ENCODE results near the gene NDUFB6. TPM values are rescaled to one million over a fixed set of nuclear protein-coding genes. Genes with fewer than 3 reads are reported as not detected.

The NDUFB6 gene
- total and polyA plus RNA-seq, 9 of the 15 experiments (the other 6 are each of a cell fraction or from before 2014, with no cell fraction given), result 26.5 to 88.1 (median 64.0) TPM

- TF ChIP-seq HMBOX1 (IDR thresholded peaks at IDR 0.05) (peak; percentile 20; the same call in 1 of the 2 replicates), POLR2AphosphoS5 (IDR thresholded peaks at IDR 0.05; ENCODE audit: control insufficient read depth, insufficient read depth, low read depth, low read length) (peak; percentile 54; the same call in 1 of the 2 replicates), CTBP1 (IDR thresholded peaks at IDR 0.05; ENCODE audit: borderline replicate concordance) (peak; percentile 22; the same call in 1 of the 2 replicates), ZBTB40 (IDR thresholded peaks at IDR 0.05) (peak; percentile 86), ZBTB40 (CRISPR knock-in tag; IDR thresholded peaks at IDR 0.05) (no peak), SIN3A (IDR thresholded peaks at IDR 0.05; ENCODE audit: borderline replicate concordance in 2 of 2, control insufficient read depth in 1 of 2, low read depth in 2 of 2, low read length in 2 of 2) (peak in 1 of 2 experiments; percentile 69; a peak in 1 of 4 replicates), CHD2 (IDR thresholded peaks at IDR 0.05; ENCODE audit: low read depth, low read length) (peak; percentile 83), TBL1XR1 (IDR thresholded peaks at IDR 0.05; ENCODE audit: low read length in 2 of 2) (peak in 1 of 2 experiments; percentile 44; a peak in 1 of 4 replicates), MBD2 (IDR thresholded peaks at IDR 0.05; ENCODE audit: borderline replicate concordance, low read depth) (0 out of 2 replicates have a peak, but pooled peaks have one; percentile 39), RFX7 (CRISPR knock-in tag; IDR thresholded peaks at IDR 0.05) (no peak), ZBTB8A (IDR thresholded peaks at IDR 0.05; ENCODE audit: partially characterized antibody) (no peak), ZNF395 (CRISPR knock-in tag; IDR thresholded peaks at IDR 0.05) (0 out of 2 replicates have a peak, but pooled peaks have one; percentile 22), SUPT5H (IDR thresholded peaks at IDR 0.05) (peak; percentile 76), DPF2 (IDR thresholded peaks at IDR 0.05) (peak; percentile 23; the same call in 1 of the 2 replicates), MLLT1 (IDR thresholded peaks at IDR 0.05) (peak in 1 of 2 experiments; percentile 68; a peak in 2 of 4 replicates)
These were observed at the start of gene NDUFB6 (continued) for GRCh38 chr9:32572900-32573523.
